Gastrocnemius medialis (tissue), 4 donors: ENCODE results near the gene LMO7.

Source experiments
- POLR2A ChIP-seq, 2 donors: fragments of 450-650 bp; IDR thresholded peaks; one replicate each; pipeline ENCODE4 v1.6.1; 2017; ENCODE audit warnings: antibody characterized with exemption in 2 of 2, mild to moderate bottlenecking in 2 of 2, moderate library complexity in 2 of 2
- TF ChIP-seq, protein P1 (sequence below), 5 experiments: fragments of 450-650 bp in 3 of 5; fragments of 200-600 bp in 2 of 5; sonication (generic) in 2 of 5; IDR thresholded peaks in 4 of 5; conservative IDR thresholded peaks in 1 of 5; 1 replicate in 4 of 5; 2 replicates in 1 of 5; pipeline ENCODE4 v1.5.1; 2016 to 2019; ENCODE audit warnings: antibody characterized with exemption in 5 of 5, mild to moderate bottlenecking in 3 of 5, moderate library complexity in 3 of 5

- no peak for TF ChIP-seq POLR2A (IDR thresholded peaks at IDR 0.05)
- TF ChIP-seq, protein P1, sequence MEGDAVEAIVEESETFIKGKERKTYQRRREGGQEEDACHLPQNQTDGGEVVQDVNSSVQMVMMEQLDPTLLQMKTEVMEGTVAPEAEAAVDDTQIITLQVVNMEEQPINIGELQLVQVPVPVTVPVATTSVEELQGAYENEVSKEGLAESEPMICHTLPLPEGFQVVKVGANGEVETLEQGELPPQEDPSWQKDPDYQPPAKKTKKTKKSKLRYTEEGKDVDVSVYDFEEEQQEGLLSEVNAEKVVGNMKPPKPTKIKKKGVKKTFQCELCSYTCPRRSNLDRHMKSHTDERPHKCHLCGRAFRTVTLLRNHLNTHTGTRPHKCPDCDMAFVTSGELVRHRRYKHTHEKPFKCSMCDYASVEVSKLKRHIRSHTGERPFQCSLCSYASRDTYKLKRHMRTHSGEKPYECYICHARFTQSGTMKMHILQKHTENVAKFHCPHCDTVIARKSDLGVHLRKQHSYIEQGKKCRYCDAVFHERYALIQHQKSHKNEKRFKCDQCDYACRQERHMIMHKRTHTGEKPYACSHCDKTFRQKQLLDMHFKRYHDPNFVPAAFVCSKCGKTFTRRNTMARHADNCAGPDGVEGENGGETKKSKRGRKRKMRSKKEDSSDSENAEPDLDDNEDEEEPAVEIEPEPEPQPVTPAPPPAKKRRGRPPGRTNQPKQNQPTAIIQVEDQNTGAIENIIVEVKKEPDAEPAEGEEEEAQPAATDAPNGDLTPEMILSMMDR (IDR thresholded peaks at IDR 0.05 in 4 of 5, conservative IDR thresholded peaks at IDR 0.05 in 1 of 5) = no peak
Observed at GRCh38 chr13:75704927-75705288, 68.8 kb downstream of the LMO7 start.
